Ovary (tissue), 10 donors: Measurements from ENCODE around the gene CRTC3. TPM values are rescaled to one million over a fixed set of nuclear protein-coding genes. Genes with fewer than 3 reads are reported as not detected.

ENCODE experiments used
- DNase-seq, 5 donors: peaks; one replicate each; pipeline ENCODE4 v3.0.0-alpha.2; 2019 to 2020
- H3K27ac ChIP-seq, 2 donors: fragments of 200-600 bp; one replicate each; pipeline versions ENCODE4 v1.5.1 to v1.8.0; 2019 to 2022
- H3K27me3 ChIP-seq: fragments of 200-600 bp; one replicate; pipeline ENCODE4 v1.8.0; 2022
- H3K36me3 ChIP-seq: fragments of 200-600 bp; sonication (generic); one replicate; pipeline ENCODE4 v1.5.1; 2019
- H3K4me1 ChIP-seq: one replicate; pipeline ENCODE4 v1.8.1; 2013; ENCODE audit warnings: mild to moderate bottlenecking, moderate library complexity; ENCODE audit not compliant: insufficient read depth
- H3K4me3 ChIP-seq: fragments of 200-600 bp; sonication (generic); one replicate; pipeline ENCODE4 v1.5.1; 2017
- H3K9me3 ChIP-seq, 2 donors: fragments of 200-600 bp in 1 of 2; sonication (generic) in 1 of 2; one replicate each; pipeline versions ENCODE4 v1.5.1 to v1.8.1; 2013 to 2019; ENCODE audit warnings: mild to moderate bottlenecking in 1 of 2, moderate library complexity in 1 of 2
- EP300 ChIP-seq: sonication (generic); formaldehyde crosslinking; IDR thresholded peaks from one replicate; pipeline ENCODE4 v1.6.1; 2017; ENCODE audit warnings: antibody characterized with exemption
- POLR2A ChIP-seq: fragments of 450-650 bp; IDR thresholded peaks from one replicate; pipeline ENCODE4 v1.6.1; 2017; ENCODE audit warnings: antibody characterized with exemption, mild to moderate bottlenecking, moderate library complexity
- WGBS, 3 donors: extraction: QIAGEN DNeasy Blood & Tissue Kit in 1 of 3; methylation state at CpG; one replicate each; pipeline versions ENCODE4 v1.1.5 to v1.1.7; 2013 to 2017; 5-methylcytosine and 5-hydroxymethylcytosine counted together
- intact Hi-C, 4 donors: fragments of 100-400 bp; cut with DNase I; formaldehyde crosslinking; loops; one replicate each; pipeline versions ENCODE4 v1.11.0 to v1.15.1; 2022 to 2023
- long read RNA-seq, 3 donors: library from polyadenylated mRNA in 2 of 3; unstranded in 2 of 3; transcript quantifications; one replicate each; pipeline ENCODE4 v2.0.0 and lab custom pipeline, GENCODE V29; 2021 to 2026
- polyA plus RNA-seq, 2 donors: library from polyadenylated mRNA; stranded (reverse); fragments of 200-250 nt in 1 of 2; fragments of 350-450 nt in 1 of 2; fragmentation: Illumina TruSeq in 1 of 2; extraction: RNeasy Lipid Tissue Mini Kit (QIAGEN cat#74804) in 1 of 2; gene quantifications; one replicate each; pipeline ENCODE4 v1.2.3, GENCODE V29; 2013 to 2014
- total RNA-seq, 7 donors: library from RNA; depleted of rRNA in 2 of 7; stranded (reverse); fragments of >200 nt in 2 of 7; fragmentation: NEBNext Ultra II Directional in 3 of 7; extraction: Animal tissue kit (Norgen Biotek cat#: 25700) in 3 of 7; gene quantifications; one replicate each; pipeline versions ENCODE4 v1.1.0 to v1.2.4, GENCODE V29; 2016 to 2023
- TF ChIP-seq, protein P1 (sequence below), 3 donors: fragments of 450-650 bp in 2 of 3; fragments of 200-600 bp in 1 of 3; IDR thresholded peaks; one replicate each; pipeline versions ENCODE4 v1.5.1 to v1.8.0; 2016 to 2022; ENCODE audit warnings: antibody characterized with exemption in 3 of 3, mild to moderate bottlenecking in 1 of 3
- donor health status: DM: no; HTN: no; CAD: no; lungs with moderate emphysema.
- donor health status: DM: no; HTN: no; CAD: no.
- donor health status: Bipolar disorder and iron deficiency.
- donor health status: DM: yes; HTN: yes; CAD: no.
- donor health status: DM: no; HTN: no; CAD: no.
- donor health status: DM: yes; HTN: yes; CAD: no.

The CRTC3 gene, protein sequence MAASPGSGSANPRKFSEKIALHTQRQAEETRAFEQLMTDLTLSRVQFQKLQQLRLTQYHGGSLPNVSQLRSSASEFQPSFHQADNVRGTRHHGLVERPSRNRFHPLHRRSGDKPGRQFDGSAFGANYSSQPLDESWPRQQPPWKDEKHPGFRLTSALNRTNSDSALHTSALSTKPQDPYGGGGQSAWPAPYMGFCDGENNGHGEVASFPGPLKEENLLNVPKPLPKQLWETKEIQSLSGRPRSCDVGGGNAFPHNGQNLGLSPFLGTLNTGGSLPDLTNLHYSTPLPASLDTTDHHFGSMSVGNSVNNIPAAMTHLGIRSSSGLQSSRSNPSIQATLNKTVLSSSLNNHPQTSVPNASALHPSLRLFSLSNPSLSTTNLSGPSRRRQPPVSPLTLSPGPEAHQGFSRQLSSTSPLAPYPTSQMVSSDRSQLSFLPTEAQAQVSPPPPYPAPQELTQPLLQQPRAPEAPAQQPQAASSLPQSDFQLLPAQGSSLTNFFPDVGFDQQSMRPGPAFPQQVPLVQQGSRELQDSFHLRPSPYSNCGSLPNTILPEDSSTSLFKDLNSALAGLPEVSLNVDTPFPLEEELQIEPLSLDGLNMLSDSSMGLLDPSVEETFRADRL
- 100 to 1,000 TPM in 1 of 7 donors, 10 to 100 TPM in 6; 36.9 to 106 (median 85.4) TPM for total RNA-seq
- 10 to 100 TPM; 43.4 to 86.7 TPM for polyA plus RNA-seq
- long read RNA-seq, donor 1, full-length matches to known transcripts = 4 of 117 reads
- long read RNA-seq, donor 1, partial matches to known transcripts = 32 of 117 reads
- long read RNA-seq, donor 1, other reads (novel, unspliced or antisense) = 81 of 117 reads
- long read RNA-seq, donor 2, full-length matches to known transcripts = 5 of 11 reads
- long read RNA-seq, donor 2, partial matches to known transcripts = 6 of 11 reads
- long read RNA-seq, donor 2, other reads (novel, unspliced or antisense) = 0 of 11 reads
- long read RNA-seq, donor 3, full-length matches to known transcripts = 96 of 180 reads
- long read RNA-seq, donor 3, partial matches to known transcripts = 57 of 180 reads
- long read RNA-seq, donor 3, other reads (novel, unspliced or antisense) = 27 of 180 reads

DNA sequence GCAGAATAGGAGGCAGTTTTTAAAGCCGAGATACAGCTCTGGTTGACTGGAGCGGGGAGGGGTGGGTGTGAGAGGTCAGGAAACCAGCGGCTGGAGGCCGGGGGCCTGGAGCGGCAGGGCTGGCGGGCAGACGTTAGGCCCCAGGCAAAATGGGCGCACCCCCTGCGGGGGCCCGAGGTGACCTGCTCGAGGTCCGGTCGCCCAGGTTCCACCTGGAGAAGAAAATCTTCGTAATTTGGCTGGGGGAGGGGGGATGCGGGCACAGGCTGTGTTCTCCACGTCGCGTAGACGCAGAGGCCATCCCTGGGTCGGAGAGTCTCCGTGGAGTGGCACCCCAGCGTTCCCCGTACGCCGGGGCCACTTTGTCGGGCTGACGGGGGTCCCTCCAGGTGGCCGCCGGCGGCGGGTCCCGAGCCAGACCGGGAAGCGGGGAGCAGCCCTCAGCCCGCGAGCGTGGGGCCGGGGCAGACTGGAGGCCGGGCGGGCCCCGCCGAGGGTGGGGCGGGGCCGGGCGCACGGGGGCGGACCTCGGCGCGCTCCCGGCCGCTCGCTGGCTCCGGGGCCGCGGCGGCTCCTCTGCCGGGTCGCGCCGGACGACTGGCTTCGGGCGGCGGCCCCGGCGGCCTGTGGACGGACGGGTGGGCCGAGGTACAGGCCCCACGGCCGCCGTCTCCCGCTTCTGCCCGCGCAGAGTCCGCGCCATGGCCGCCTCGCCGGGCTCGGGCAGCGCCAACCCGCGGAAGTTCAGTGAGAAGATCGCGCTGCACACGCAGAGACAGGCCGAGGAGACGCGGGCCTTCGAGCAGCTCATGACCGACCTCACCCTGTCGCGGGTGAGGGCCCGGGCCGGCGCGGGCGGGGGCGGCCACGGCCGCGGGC is at the start of gene CRTC3:
Gene CRTC3, plus strand, starts transcription at position 553 of the 879 bp plus-strand sequence. Its CDS starts 149 bp downstream, at position 702.
- TF ChIP-seq, protein P1, sequence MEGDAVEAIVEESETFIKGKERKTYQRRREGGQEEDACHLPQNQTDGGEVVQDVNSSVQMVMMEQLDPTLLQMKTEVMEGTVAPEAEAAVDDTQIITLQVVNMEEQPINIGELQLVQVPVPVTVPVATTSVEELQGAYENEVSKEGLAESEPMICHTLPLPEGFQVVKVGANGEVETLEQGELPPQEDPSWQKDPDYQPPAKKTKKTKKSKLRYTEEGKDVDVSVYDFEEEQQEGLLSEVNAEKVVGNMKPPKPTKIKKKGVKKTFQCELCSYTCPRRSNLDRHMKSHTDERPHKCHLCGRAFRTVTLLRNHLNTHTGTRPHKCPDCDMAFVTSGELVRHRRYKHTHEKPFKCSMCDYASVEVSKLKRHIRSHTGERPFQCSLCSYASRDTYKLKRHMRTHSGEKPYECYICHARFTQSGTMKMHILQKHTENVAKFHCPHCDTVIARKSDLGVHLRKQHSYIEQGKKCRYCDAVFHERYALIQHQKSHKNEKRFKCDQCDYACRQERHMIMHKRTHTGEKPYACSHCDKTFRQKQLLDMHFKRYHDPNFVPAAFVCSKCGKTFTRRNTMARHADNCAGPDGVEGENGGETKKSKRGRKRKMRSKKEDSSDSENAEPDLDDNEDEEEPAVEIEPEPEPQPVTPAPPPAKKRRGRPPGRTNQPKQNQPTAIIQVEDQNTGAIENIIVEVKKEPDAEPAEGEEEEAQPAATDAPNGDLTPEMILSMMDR (IDR thresholded peaks at IDR 0.05) = no peak
- TF ChIP-seq EP300 (no peak), POLR2A (peak; percentile 62)
- intact Hi-C loops = loop anchor here in 3 of 4 donors (10.0 kb wide), 2 partner anchors 75 to 85 kb away; no protein-coding TSS in a partner anchor
- Histone ChIP-seq H3K27ac (peak within 1 kb of the TSS; percentile 97 to 99), H3K9me3 (no peaks in the 10 kb centered on the region), H3K4me3 (peak within 1 kb of the TSS; percentile 89), H3K36me3 (no peaks in the 10 kb centered on the region), H3K27me3 (no peaks in the 10 kb centered on the region), H3K4me1 (peaks cover 17% of the 10 kb centered on the region)
- peak; percentile 56 to 76 (median 68) for DNase-seq
- 0 to 1% (median 1%) methylated on average over 71 to 101 of the region's 104 CpGs for WGBS, 3 donors

DNA sequence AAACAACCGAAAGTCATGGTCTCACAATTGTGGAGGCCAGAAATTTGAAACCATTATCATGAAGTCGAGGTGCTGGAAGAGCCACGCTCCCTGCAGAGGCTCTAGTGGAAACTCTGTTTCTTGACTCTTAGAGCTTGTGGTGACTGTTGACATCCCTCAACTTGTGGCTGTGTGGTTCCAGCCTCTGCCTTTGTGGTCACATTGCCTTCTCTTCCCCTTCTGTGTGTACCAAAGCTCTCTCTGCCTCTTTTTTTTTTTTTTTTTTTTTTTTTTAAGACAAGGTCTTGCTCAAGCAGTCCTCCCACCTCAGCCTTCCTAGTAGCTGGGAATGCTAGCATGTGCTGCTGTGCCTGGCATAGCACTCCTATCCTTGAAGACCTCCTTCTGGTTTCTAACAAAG is 48.7 kb upstream of the CRTC3 start:
- DNase-seq = no peak
- no peaks in the 10 kb centered on the region for H3K36me3 ChIP-seq
- intact Hi-C loops = loop anchor here in 3 of 4 donors (2.0 to 5.0 kb wide), 2 partner anchors 159 to 160 kb away; no protein-coding TSS in a partner anchor
- H3K27me3 ChIP-seq = no peaks in the 10 kb centered on the region
- no peak overlapping the region for H3K4me3 ChIP-seq
- no peak overlapping the region for H3K27ac ChIP-seq
- H3K4me1 ChIP-seq = no peaks in the 10 kb centered on the region
- WGBS, 3 donors = 68 to 76% (median 74%) methylated on average over 3 of the region's 3 CpGs
- no peaks in the 10 kb centered on the region for H3K9me3 ChIP-seq
- TF ChIP-seq POLR2A (no peak), EP300 (no peak)
- TF ChIP-seq, protein P1 (IDR thresholded peaks at IDR 0.05) = no peak

DNA sequence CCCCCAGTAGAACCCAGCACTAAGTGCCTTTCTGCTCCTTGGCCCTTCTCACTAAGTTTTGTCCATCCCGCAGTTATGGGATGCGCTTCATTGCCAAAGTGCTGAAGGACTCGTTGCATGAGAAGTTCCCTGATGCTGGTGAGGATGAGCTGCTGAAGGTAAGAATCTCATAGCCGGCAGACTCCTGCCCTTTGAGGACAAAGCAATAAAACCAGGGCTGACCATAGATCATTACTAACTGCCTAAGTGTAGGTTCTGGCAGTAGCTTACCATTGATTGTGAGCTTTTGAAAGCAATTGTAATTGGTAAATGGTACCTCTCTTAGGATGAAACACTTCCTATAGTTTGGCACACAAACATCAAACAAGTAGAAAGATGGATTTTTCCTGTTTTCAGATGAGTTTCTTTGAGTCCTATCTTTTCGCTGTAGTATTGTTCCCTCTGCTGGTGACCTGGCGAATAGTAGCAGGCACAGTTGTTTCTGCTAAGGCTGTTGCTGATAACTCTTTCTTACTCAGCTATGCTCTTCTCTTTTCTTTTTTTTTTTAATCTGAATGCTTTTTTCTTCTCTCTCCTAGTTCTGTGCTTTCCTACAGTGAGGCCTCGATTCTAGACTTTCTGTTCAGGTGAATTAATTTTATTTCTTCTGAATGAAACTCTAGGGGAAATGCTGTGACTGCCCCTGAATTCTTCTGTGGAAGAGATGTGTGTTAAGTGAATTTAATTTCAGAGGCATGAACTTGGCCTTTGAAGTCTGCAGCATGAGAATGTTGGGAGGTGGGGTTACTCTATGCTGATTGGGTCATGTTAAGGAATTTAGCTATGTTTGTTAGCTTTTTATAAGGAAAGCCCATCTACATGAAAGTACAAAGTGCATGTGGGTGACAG is 47.4 kb upstream of the CRTC3 start:
- 38 to 40% (median 40%) methylated on average over 7 of the region's 7 CpGs for WGBS, 3 donors
- Histone ChIP-seq H3K4me3 (no peak overlapping the region), H3K27me3 (no peaks in the 10 kb centered on the region), H3K4me1 (no peaks in the 10 kb centered on the region), H3K36me3 (no peaks in the 10 kb centered on the region), H3K27ac (no peak overlapping the region), H3K9me3 (no peaks in the 10 kb centered on the region)
- peak; percentile 37 to 72 (median 56) for DNase-seq
- intact Hi-C loops = loop anchor here in 2 of 4 donors (5.0 kb wide), 1 partner anchor 160 kb away; no protein-coding TSS in a partner anchor
- TF ChIP-seq EP300 = no peak
- TF ChIP-seq, protein P1 (IDR thresholded peaks at IDR 0.05) = peak; percentile 47 to 85 (median 80)
